ENCODE results near the gene PITPNC1. TPM values are rescaled to one million over a fixed set of nuclear protein-coding genes. Genes with fewer than 3 reads are reported as not detected.
A peak's percentile ranks its signal among the peaks of the same experiment; 100 is the strongest.
"Not testable (repeated sequence)": the region's sequence is repeated elsewhere in the genome, so short reads cannot be mapped to it uniquely, and the experiment has no call there.

PITPNC1 gene
- total RNA-seq, 1 experiment from 2014 or later = 6.3 TPM

DNA sequence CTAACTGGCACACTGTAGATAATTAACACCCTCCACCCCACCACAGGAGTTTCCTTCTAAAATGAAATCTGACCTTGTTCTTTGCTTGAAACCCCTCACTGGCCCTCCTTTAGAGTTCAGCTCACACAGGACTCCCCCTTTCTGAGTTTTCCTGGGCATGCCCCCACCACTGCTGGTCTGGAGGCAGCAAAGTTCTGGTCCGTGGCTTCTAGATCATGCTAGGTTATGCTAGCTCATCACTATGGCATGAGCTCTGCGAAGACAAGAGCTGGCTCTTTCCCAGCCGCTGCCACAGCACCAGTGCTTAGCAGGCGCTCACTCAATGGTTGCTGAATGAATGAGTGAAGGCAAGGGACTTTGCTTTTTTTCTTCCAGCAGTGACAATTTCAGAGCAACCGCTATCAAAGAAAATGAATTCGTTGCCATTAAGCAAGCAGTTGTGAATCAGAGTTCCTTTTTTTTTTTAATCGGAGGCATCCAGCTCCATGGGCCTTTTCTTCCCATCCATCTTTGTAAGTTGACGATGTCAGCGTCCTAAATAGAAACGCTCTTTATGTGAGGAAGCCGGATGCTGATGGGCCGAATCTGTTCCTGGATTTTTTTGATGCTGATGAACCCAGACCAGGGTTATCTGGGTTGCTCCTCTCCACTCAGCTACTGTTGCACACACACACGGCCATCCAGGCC, 259.9 kb downstream of the PITPNC1 start:
- in situ Hi-C loops (cut with HindIII; ENCODE audit: low pct_unique_long_range_greater_than_20kb, low sequenced_read_pairs) = no loop called here
- peak; percentile 10 for DNase-seq (ENCODE audit: low read depth)

DNA sequence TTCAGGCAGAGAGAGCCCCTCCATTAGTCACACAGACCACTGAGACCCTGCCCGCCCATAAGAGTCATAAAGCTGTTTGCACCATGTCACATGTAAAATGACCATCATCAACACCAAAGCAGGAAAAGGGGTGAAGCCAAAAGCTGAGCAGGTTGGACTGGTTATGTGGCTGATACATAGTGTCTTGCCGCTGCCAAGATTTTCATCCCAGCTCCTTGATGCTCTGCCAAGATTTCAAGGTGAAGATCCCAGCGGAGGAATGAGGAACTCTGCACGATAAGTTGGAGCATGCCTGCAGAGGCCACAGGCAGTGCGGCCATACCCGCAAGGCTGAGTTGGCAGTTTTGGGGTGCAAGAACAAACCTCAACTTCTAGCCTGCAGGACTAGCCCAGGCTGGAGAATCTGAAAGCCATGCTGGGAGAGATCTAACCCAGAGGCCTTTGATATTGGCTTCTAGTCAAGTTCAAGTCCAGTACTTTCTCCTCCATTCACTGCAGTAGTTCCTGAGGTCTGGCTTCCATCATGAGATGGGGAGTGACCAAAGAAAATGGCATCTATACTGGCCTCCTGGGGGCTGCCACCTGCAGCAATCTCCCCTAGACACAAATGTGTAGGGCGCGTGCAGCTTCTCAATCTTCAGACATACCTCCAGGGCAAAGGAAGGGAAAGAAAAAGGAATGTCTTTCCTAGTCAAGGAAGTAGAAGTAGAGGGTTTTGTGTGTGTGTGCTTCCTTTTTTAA, 261.0 kb downstream of the PITPNC1 start:
- no peak for DNase-seq (ENCODE audit: low read depth)
- in situ Hi-C loops (cut with HindIII; ENCODE audit: low pct_unique_long_range_greater_than_20kb, low sequenced_read_pairs) = no loop called here

DNA sequence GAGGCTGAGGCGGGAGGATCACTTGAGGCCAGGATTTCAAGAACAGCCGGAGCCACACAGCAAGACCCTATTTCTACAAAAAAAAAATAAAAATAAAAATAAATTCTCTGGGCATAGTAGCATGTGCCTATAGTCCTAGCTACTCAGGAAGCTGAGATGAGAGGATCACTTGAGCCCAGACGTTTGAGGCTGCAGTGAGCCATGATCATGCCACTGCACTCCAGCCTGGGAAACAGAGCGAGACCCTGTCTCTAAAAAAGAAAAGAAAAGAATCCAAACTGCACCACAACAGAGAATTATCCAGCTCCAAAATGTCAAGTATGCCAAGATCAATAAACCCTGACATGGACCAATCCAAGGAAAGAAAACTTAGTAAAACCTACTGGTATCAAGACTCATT, 261.8 kb downstream of the PITPNC1 start:
- in situ Hi-C loops (cut with HindIII; ENCODE audit: low pct_unique_long_range_greater_than_20kb, low sequenced_read_pairs) = no loop called here
- DNase-seq (ENCODE audit: low read depth) = no peak

DNA sequence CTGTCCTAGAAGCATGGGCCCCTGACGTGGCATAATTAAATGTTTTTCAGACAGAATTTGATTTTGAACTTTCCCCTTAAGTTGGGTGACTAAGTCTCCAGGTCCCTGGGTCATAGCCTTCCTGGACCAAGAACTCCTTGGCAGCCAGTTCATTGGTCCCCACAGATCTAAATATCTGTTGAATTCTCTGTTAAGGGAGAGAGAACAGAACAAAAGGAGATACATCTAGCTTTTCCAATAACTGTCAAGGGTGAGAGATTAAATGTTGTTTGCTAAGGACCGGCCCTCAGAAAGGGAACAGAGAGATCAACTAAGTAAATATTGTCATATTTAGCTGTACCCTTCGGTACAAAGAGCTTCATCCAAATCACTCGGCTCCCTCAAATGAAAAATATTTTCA, 262.5 kb downstream of the PITPNC1 start:
- DNase-seq (ENCODE audit: low read depth) = no peak
- in situ Hi-C loops (cut with HindIII; ENCODE audit: low pct_unique_long_range_greater_than_20kb, low sequenced_read_pairs) = no loop called here

DNA sequence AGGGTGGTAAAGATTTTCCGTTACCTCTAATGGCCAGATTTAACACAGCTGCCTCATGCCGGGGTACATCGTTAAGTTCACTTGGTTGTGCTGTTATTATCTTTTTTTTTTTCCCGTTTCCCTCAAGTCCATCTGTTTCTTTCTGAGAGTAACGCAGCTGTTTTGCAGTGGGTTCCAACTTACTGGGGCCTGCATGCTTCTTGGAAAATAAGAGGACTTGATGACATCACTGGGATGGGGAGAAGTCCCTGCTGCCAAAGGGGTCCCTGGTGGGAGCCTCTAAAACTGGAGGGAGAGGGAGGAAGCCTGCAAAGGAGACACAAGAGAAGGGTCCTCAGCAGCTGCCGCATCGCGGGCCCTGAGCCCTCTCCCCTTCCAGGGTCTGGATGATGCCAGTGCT, 262.9 kb downstream of the PITPNC1 start:
- in situ Hi-C loops (cut with HindIII; ENCODE audit: low pct_unique_long_range_greater_than_20kb, low sequenced_read_pairs) = no loop called here

DNA sequence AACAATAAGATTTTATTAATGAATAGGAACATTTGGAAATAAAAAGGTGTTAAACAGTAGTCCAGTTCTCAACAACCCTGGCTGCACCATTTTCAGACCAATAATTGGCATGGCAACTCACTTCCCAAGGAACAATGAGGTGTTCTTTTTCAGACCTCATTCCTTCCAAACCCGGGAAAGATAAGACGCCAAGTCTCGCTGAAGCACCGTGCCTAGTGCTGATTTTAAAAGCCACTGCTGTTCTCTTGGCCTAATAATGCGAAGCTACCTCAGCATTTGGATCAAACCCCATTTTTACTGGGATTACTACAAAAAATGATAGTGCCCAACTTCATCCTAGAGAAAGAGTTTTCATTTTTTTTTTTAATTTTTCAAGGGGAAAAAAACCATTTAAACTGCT, 265.4 kb downstream of the PITPNC1 start:
- no peak for DNase-seq (ENCODE audit: low read depth)
- in situ Hi-C loops (cut with HindIII; ENCODE audit: low pct_unique_long_range_greater_than_20kb, low sequenced_read_pairs) = no loop called here

More for the DNA sequence above, 262.9 kb downstream of the PITPNC1 start:
- no peak for DNase-seq (ENCODE audit: low read depth)

DNA sequence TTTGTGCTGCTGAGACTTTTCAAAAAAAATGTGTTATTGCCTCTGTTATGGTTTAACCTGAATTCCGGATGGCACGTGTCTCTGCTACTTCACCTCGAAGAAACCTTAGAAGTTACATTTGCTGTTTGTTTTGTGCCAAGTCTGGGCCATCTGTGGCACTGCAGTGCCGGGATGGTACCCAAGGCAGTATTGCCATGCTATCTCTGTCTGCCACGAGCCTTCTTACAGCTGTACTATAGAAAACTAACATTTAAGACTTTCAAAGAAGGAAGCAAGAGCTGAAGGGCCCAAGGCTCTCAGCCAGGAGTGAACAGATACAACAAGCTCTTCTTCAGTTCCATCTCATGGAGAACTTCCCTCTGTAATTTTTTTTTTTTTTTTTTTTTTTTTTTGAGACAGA, 267.0 kb downstream of the PITPNC1 start:
- in situ Hi-C loops (cut with HindIII; ENCODE audit: low pct_unique_long_range_greater_than_20kb, low sequenced_read_pairs) = no loop called here
- DNase-seq (ENCODE audit: low read depth) = no peak

DNA sequence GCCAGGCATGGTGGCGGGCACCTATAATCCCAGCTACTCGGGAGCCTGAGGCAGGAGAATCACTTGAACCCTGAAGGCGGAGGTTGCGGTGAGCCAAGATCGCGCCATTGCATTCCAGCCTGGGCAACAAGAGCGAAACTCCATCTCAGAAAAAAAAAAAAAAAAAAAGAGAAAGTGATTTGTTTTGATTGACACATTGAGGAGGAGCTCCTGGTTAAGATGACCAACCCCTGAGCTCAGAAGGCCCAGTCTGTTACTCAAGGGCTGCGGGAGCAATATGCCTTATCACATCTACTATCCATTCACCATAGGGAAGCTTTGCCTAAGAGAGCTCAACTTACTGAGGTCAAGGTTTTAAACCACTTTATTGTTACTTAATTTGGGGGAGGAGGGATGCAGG, 268.1 kb downstream of the PITPNC1 start:
- DNase-seq (ENCODE audit: low read depth); in situ Hi-C loops (cut with HindIII; ENCODE audit: low pct_unique_long_range_greater_than_20kb, low sequenced_read_pairs): not testable (repeated sequence)

DNA sequence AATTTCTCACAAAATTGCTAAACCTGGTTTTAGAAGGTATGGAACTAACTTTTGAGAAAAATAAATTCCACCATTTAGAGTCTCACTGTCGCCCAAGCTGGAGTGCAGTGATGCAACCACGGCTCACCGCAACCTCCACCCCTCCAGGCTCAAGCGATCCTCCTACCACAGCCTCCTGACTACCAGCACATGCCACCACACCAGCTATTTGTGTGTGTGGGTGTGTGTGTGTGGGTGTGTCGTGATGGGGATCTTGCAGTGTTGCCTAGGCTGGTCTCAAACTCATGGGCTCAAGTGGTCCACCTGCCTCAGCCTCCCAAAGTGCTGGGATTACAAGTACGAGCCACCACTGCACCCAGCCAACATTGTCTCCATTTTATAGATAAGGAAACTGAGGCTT, 269.4 kb downstream of the PITPNC1 start:
- DNase-seq (ENCODE audit: low read depth) = no peak
- in situ Hi-C loops (cut with HindIII; ENCODE audit: low pct_unique_long_range_greater_than_20kb, low sequenced_read_pairs) = no loop called here

DNA sequence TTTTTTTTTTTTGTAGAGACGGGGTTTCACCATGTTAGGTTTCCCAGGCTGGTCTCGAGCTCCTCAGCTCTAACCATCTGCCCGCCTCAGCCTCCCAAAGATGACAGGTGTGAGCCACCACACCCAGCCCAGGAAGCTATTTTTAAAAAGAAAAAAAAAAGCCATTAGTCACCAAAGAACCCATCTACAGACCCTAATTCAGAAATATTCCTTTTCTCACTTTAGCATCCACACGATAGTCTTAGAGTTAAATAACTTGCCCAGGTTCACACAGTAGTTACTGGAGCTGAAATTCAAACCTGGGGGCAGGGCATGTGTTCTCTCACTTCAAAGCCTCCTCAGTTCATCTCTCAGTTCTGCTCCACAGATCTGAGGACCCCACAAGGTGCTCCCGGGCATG, 270.4 kb downstream of the PITPNC1 start:
- no peak for DNase-seq (ENCODE audit: low read depth)
- in situ Hi-C loops (cut with HindIII; ENCODE audit: low pct_unique_long_range_greater_than_20kb, low sequenced_read_pairs) = no loop called here

DNA sequence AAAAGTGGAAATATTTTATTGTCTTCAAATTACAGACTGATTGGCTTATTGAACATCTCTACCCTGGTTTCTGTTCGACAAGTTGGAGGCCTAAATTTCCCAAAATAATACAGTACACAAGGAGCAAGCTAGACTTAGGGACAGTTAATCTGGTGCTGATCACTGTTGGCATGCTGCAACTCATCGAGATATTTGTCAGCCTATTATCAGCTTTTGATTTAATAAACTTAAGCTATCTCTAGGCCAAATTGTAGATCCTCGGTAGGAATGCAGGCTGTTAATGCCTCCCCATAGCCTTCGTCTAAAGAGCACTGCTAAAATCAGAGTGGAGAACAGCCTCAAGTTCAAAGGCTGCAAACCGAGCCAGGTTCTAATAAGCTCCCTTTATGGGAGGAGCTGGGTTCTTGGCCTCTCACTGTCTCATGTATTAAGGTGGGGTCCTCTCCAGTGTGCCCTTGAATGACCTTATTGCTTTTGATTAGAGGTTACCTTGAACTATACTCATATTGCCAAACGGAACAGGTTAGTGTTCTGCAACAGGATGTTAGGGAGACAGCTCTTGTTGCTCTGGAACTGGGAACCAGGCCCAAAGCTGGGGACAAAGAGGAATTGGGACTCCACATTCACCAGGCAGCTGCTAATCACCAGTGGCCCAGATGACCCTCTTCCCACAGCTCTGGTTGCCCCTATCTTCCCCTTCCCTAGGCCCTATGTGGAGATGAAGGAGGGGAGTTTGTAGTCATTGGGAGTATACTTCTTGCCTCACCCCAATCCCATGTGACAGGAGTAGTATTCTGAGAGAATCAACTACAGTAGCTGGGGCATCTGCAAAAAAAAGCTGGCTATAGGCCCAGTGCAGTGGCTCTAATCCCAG, 271.2 kb downstream of the PITPNC1 start:
- in situ Hi-C loops (cut with HindIII; ENCODE audit: low pct_unique_long_range_greater_than_20kb, low sequenced_read_pairs) = no loop called here
- no peak for DNase-seq (ENCODE audit: low read depth)

DNA sequence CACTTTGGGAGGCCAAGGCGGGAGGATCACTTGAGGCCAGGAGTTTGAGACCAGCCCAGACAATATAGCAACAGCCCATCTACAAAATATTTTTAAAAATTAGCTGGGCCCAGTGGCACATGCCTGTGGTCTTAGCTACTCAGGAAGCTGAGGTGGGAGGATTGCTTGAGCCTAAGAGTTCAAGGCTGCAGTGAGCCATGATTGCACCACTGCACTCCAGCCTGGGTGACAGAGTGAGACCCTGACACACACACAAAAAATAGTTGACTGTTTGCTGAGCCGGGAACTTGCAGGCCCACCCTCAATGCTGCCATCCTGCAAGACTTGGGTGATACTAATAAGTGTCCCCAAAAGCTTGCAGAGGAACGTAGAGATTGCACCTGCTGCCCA, 271.8 kb downstream of the PITPNC1 start:
- DNase-seq (ENCODE audit: low read depth); in situ Hi-C loops (cut with HindIII; ENCODE audit: low pct_unique_long_range_greater_than_20kb, low sequenced_read_pairs): not testable (repeated sequence)

DNA sequence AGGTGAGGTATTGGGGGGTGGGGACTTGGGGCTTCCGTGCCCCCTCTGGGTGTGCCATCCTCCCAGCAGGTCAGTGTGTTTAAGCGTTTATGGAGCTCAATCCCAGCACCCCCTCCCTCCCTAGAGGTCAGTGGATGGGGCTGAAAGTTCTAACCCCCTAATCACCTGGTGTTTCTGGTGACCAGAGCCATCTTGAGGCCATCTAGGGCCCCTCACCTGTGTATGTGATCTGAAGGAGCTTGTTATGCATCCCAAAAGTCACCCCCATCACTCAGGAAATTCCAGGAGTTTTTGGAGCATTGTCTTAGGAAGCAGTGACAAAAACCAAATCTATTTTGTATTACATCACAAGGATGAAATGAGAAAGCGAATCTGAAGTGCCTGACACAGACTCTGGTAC, 272.8 kb downstream of the PITPNC1 start:
- in situ Hi-C loops (cut with HindIII; ENCODE audit: low pct_unique_long_range_greater_than_20kb, low sequenced_read_pairs) = no loop called here
- no peak for DNase-seq (ENCODE audit: low read depth)

DNA sequence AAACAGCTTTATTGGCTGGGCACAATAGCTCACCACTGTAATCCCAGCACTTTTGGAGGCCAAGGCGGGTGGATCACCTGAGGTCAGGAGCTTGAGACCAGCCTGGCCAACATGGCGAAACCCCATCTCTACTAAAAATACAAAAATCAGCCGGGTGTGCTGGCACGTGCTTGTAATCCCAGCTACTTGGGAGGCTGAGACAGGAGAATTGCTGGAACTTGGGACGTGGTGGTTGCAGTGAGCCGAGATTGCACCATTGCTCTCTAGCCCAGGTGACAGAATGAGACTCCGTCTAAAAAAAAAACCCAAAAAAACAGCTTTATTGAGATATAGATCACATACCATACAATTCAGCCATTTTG, 274.1 kb downstream of the PITPNC1 start:
- in situ Hi-C loops (cut with HindIII; ENCODE audit: low pct_unique_long_range_greater_than_20kb, low sequenced_read_pairs) = not testable (repeated sequence)

DNA sequence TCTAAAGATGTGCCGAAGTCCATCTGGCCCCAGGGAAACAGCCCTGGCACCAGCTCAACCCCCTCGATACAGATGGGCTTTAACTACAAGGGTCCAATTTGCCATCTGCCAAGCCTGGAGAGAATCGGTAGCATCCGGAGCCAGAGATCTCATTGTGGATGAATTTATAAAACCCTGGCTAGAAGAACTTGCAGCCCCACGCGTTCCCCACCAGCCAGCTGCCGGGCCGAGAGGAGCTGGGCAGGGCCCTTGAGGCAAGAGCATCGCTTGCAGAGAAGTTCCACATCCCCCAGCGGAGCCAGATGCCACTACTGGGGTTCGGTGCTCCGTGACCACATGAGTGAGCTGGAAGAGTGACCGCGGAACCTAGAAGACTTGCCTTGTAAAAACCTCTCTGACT, 275.4 kb downstream of the PITPNC1 start:
- DNase-seq (ENCODE audit: low read depth) = no peak
- in situ Hi-C loops (cut with HindIII; ENCODE audit: low pct_unique_long_range_greater_than_20kb, low sequenced_read_pairs) = no loop called here

More for the DNA sequence above, 274.1 kb downstream of the PITPNC1 start:
- not testable (repeated sequence) for DNase-seq (ENCODE audit: low read depth)

DNA sequence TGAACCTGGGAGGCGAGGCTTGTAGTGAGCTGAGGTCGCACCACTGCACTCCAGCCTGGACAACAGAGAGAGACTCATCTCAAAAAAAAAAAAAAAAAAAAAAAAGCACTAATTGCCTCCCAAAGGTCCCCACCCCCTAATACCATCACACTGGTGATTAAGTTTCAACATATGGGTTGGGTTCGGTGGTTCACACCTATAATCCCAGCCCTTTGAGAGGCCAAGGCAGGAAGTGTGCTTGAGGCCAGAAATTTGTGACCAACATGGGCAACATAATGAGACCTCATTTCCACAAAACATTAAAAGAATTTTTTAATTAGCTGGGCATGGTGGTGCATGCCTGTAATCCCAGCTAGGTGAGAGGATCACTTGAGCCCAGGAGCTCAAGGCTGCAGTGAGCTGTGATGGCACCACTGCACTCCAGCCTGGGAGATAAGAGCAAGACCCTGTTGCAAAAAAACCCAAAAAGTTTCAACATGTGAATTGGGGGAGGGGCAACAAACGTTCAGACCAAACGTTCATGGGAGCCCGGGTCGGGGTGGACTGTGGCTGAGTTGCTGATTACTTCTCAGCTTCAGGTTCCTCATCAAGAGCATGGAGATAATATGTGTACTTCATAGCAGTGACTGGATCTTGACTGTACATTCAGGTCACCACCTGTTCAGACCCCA, 278.5 kb downstream of the PITPNC1 start:
- no peak for DNase-seq (ENCODE audit: low read depth)
- in situ Hi-C loops (cut with HindIII; ENCODE audit: low pct_unique_long_range_greater_than_20kb, low sequenced_read_pairs) = no loop called here

DNA sequence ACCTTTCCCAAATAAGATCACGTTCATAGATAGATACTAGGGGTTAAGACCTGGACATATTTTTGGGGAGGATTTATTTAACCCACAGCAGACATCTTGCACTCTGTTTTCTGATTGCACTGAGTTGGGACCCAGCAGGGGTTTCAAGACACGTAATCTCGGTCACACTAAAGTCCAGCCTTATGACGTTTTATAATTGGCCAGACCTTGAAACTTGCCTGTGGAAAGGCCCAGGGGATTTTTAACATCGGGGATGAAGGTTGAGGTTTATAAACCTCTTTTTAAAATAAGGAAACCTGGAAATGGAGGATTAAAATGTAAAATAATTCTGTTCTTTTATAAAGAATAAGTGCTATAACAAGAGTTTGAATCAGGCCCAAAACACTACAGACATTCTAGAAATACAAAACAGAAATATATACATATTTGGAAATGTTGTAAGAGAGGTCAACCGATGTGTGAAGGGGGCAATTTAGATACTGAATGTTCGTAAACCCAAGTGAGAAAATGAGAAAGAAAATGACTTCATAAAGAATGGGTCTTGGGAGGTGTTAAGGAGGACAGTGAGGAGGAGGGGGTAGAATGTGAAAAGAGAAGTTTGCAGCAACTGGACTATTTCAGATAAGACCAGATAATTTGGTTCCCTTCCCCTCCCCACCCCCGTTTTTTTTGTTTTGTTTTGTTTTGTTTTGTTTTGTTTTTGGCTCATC, 279.6 kb downstream of the PITPNC1 start:
- in situ Hi-C loops (cut with HindIII; ENCODE audit: low pct_unique_long_range_greater_than_20kb, low sequenced_read_pairs) = no loop called here

DNA sequence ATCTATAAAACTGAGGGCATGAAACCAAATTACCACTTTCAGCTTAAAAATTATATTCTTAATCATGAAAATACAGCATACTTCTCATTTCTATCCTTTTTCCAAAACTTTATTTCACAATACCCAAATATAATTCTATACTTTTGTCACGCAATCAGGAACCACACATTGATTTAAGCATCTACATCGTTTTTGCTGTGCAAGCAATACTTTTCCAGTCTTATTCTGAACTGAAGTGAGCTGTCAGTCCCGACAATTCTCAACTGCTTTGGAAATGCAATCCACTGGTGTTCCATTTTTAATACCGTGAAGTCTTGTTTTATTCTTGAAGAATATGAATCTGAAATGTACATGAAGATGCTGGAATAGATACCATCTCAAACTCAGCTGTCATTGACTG, 280.5 kb downstream of the PITPNC1 start:
- in situ Hi-C loops (cut with HindIII; ENCODE audit: low pct_unique_long_range_greater_than_20kb, low sequenced_read_pairs) = no loop called here
- no peak for DNase-seq (ENCODE audit: low read depth)

More for the DNA sequence above, 279.6 kb downstream of the PITPNC1 start:
- no peak for DNase-seq (ENCODE audit: low read depth)

All from Caki2 (cell line).